Tongue (tissue), 2 donors: Measurements from ENCODE around the gene METTL26. TPM values are rescaled to one million over a fixed set of nuclear protein-coding genes. Genes with fewer than 3 reads are reported as not detected.

Experiments used
- DNase-seq: peaks from one replicate; pipeline ENCODE4 v3.0.0-alpha.2; 2015
- total RNA-seq: library from RNA; depleted of rRNA; stranded (reverse); fragments of >200 nt; gene quantifications from one replicate; pipeline ENCODE4 v1.2.3, GENCODE V29; 2014

The METTL26 gene
- total RNA-seq, 1 donor from 2014 or later: 36.6 TPM

DNA sequence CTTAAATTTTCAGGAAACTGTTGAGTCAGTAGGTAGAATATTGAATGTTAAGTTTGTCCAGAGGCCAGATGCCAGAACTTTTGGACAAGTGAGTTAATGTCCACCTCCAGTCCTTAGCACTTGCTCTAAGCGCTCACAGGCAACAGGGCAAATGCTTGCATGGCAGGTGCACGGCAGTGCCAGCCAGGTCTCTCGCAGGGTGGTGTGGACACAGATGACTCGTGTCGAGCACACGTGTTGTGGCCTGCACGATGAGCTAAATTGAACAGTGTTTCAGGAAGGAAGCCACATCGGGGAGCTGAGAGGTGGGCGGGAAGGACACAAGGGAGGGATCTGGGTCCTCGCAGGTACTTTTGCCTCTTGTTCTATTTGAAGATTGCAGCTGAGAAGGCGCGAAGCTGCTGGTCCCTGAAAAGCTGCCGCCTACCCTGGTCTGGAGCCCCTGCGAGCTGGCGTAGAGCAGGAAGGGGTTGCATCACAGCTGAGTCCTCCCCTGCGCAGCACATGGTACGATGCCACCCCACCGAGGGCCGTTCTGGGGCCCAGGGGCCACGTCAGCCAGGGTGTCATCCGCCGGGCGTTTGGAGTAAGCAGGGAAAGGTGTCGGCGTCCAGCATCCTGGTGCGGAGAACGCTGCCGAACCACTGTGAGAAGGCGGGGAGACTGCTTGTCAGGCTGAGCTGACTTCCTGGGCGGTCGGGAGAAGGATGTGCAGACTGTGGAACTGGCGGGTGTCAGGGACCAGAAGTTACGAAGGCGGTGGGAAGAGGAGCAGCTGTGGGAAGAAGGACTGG lies 40.0 kb downstream of the METTL26 start:
- no peak for DNase-seq

GRCh38 chr16:595094-595528 lies 41.0 kb downstream of the METTL26 start:
- DNase-seq: no peak

DNA sequence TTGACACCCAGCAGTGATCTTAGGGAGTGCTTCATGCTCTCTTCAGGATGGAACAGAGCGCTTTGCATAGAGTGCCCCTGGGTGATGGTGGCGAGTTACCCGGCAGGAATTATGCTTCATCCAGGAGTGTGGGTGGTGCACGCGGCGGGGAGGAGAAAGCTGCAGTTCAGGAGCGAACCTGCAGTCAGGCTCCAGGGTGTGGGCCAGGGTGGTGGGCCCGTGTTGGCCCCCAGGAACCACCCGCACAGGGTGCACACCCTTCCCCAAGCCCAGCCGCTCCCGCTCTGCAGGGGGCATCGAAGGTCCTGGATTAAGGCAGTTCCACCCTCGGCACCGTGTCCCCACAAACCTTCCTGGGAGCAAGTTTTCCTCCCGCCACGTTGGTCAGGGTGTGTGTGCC lies 42.3 kb downstream of the METTL26 start:
- no peak for DNase-seq

DNA sequence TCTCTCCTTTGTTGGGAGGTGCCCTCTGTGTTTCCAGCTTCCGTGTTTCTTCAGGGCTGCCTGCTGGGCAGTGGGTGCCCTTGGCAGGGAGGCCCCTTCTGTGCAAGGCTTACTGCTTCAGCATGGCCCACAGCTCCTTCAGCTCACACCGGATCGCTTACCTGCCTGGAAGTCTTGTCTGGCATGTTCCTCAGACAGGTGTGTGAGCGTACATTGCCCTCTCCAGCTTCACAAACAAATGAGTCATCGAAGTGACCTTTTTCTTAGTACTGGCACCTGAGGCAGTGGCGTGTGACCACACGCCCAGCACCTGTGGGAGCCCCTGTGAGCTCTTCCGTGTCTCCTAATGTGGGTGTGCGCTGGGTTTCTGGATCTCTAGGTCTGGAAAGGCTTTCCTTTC lies 42.7 kb downstream of the METTL26 start:
- no peak for DNase-seq

- DNase-seq: peak; percentile 55
These were observed 43.4 kb downstream of the METTL26 start for GRCh38 chr16:592518-593306.

DNA sequence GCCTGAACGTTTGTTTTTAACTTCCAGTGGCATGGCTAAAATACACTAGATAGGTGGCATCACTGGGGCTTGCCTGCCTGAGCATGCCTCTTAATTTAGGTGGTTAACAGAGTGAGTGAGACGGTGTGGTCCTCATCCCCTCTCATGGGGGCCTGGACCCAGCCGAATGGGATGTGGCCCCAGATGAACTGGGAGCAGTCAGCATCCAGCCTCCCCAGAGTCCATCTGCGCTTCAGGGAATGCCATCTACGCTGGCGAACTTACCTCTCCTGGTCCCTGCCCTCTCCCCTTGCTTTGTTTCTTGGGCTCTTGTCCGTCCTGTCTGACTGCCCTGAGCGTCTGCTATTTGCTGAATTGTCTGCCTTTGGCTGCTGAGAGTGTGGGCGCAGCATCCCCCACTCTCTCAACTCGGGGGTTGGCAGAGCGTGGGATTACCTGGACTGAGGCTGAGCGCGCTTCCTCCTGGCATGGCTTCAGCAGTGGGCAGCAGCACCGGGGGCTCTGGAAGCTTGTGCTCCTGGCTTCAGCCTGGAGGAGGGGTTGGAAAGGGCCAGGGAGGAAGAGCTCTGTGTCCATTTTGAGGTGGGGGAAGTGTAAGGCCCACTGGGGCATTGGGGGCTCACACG lies 44.1 kb downstream of the METTL26 start:
- DNase-seq: no peak

DNA sequence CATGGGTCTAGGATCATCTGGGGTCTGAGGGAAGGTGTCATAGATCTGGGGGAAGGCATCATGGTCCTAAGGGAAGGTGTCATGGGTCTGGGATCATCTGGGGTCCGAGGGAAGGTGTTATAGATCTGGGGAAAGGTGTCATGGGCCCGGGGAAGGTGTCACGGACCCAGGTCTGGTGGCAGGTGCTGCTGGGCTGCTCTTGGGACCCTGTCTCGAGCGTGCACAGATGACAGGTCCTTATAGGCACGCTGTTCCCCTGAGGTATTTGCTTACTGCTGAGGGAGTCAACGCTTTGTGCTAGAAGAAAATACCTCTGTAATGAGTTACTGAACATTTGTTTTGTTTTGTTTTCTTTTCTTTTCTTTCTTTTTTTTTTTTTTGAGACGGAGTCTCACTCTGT lies 44.9 kb downstream of the METTL26 start:
- DNase-seq: no peak

GRCh38 chr16:590815-591200 lies 45.3 kb downstream of the METTL26 start:
- no peak for DNase-seq

DNA sequence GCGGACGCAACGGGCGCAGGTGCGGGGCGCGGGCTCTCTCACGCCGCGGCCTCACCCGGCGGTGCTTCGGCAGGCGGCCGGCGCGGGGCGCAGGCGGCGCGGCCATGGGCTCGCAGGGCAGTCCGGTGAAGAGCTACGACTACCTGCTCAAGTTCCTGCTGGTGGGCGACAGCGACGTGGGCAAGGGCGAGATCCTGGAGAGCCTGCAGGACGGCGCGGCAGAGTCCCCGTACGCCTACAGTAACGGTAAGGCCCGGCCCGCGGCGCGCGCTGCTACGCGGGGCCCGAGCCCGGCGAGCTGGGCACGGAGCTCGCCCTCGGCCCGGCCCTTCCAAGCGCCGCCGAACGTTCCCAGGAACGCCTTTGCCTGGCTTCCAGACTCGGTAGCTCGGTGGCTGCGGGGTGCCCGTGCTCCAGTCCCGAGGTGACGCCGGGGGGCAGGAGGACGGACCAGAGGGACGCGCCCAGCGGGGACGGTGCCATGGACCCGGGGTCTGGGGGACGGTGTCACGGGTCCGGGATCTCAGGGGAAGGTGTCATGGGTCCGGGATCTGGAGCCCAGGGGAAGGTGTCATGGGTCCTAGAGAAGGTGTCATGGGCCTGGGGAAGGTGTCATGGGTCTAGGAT lies 45.8 kb downstream of the METTL26 start:
- DNase-seq: peak; percentile 63

GRCh38 chr16:589658-590187 lies 46.4 kb downstream of the METTL26 start, which contains the start of gene RAB40C:
TSS of gene RAB40C (plus strand) at chr16:590066. CDS start at chr16:590292, 226 bp downstream.
- DNase-seq: peak; percentile 99

DNA sequence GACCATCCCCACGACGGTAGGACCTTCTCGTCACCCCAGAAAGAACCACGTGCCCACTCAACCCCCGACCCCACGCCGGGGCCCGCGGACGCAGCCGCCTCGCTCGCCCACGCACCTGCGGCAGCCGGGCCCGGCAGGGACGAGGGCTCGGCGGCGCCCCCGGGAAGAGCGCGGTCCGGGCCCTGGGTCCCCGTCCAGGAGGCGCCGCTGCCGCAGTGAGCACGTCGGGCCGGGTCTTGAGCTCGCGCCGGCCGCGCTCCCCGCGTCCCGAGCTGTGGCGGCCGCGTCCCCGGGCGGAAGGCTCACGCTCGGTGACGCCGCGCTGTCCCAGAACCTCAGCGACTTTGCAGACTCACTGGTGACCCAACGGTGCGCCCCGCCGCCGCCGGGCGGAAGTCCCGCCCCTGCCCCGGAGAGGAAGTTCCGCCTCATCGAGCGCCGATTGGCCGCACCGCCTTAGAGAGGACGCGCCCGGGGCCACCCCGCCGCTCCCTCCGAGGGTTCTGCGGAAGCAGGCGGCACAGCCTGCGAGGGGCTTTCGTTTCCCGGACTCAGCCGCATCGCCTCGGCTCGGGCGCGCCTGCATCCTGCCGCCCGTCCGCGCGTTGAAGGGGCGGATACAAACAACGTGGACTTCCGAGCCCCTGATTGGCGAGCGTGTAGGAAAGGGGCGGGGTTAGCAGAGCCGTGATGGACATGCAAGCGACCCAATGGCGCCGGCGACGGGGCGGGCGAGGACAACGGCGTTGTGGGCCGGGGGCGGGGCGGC lies 47.0 kb downstream of the METTL26 start:
- DNase-seq: peak; percentile 98

- peak; percentile 67 for DNase-seq
These were observed 47.5 kb downstream of the METTL26 start for GRCh38 chr16:588639-588888.

GRCh38 chr16:586645-587590 lies 49.2 kb downstream of the METTL26 start:
- no peak for DNase-seq

DNA sequence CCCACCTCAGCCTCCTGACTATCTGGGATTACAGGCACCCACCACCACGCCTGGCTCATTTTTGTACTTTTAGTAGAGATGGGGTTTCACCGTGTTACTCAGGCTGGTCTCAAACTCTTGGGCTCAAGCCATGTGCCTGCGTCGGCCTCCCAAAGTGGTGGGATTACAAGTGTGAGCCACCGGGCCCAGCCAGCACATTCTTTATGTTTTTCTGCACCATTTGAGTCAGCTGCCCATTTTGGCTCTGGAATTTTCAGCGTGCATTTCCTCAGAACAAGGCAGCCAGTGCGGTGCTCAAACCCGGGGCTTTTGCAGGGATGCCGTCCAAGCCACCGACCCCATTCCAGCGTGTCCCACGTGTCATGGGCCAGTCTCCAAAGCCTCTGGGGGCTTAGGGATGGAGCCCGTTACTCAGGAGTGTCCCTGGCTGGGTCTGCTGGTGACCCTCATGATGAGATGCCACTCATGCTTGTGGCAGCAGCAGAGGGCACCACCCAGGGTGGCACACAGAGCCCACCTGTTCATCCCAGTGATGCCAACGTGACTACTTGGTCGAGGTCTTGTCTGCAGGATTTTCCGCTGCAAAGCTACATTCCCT lies 50.0 kb downstream of the METTL26 start:
- DNase-seq: no peak

DNA sequence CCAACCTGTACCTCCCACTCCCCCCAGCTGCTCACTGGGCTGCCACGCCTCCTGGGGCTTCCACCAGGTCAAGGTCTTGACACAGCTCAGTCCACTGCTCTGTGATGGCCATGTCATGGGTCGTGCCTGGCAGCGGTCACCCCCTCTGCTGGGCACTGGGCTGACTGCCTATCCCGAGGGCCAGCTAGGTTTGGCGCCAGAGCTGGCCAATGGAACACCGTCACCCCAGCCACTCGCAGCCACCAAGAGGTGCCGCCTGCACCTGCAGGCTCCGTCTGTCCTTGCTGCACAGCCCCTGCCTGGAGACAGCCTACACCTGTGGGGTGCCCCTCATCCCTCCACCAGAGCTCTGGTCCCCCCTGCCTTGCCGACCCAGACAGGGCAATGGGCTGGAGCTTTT lies 50.8 kb downstream of the METTL26 start:
- no peak for DNase-seq

Other genes starting within 250 kb of the METTL26 start
- 22.8 TPM for gene NME4, start 239.1 kb downstream of the METTL26 start, total RNA-seq
- 14.1 TPM for gene DECR2, start 234.4 kb downstream of the METTL26 start, total RNA-seq
- 39.2 TPM for gene RAB11FIP3, start 210.7 kb downstream of the METTL26 start, total RNA-seq
- gene CAPN15, start 108.6 kb downstream of the METTL26 start, total RNA-seq: 23.7 TPM
- not detected for gene PRR35, start 75.9 kb downstream of the METTL26 start, total RNA-seq
- gene NHLRC4, start 69.3 kb downstream of the METTL26 start, total RNA-seq: 0.41 TPM
- gene PIGQ, start 66.3 kb downstream of the METTL26 start, total RNA-seq: 9.9 TPM
- gene RAB40C, start 46.2 kb downstream of the METTL26 start, total RNA-seq: 18.2 TPM
- gene WFIKKN1, start 5.3 kb downstream of the METTL26 start, total RNA-seq: not detected
- 19.7 TPM for gene MCRIP2, start 5.5 kb upstream of the METTL26 start, total RNA-seq
- 17.1 TPM for gene WDR90, start 13.1 kb upstream of the METTL26 start, total RNA-seq
- gene RHOT2, start 31.8 kb upstream of the METTL26 start, total RNA-seq: 34.8 TPM
- gene RHBDL1, start 39.4 kb upstream of the METTL26 start, total RNA-seq: 1.2 TPM
- gene STUB1, start 44.1 kb upstream of the METTL26 start, total RNA-seq: 88.1 TPM
- gene JMJD8, start 48.0 kb upstream of the METTL26 start, total RNA-seq: 26.6 TPM
- gene WDR24, start 54.1 kb upstream of the METTL26 start, total RNA-seq: 6.7 TPM
- gene FBXL16, start 69.5 kb upstream of the METTL26 start, total RNA-seq: 1.3 TPM
- 37.7 TPM for gene METRN, start 78.8 kb upstream of the METTL26 start, total RNA-seq
- 13.4 TPM for gene ANTKMT, start 84.8 kb upstream of the METTL26 start, total RNA-seq
- 1.4 TPM for gene CCDC78, start 90.1 kb upstream of the METTL26 start, total RNA-seq
- 1.5 TPM for gene HAGHL, start 90.8 kb upstream of the METTL26 start, total RNA-seq
- gene CIAO3, start 104.7 kb upstream of the METTL26 start, total RNA-seq: 36.1 TPM
- gene MSLN, start 124.4 kb upstream of the METTL26 start, total RNA-seq: 5.3 TPM
- gene RPUSD1, start 152.1 kb upstream of the METTL26 start, total RNA-seq: 11.6 TPM
- gene CHTF18, start 152.3 kb upstream of the METTL26 start, total RNA-seq: 14.9 TPM
- gene GNG13, start 164.4 kb upstream of the METTL26 start, total RNA-seq: not detected